Measurements from ENCODE around the gene HPD. TPM values are rescaled to one million over a fixed set of nuclear protein-coding genes. Genes with fewer than 3 reads are reported as not detected.

HPD gene
- total RNA-seq, 1 donor from 2014 or later, result not detected

- Mint-ChIP-seq H3K27ac (peak overlapping the region; percentile 100), H3K4me3 (peak overlapping the region; percentile 93), H3K36me3 (ENCODE audit: low read depth) (peaks cover 44% of the 10 kb centered on the region), H3K27me3 (no peaks in the 10 kb centered on the region), H3K9me3 (no peaks in the 10 kb centered on the region), H3K4me1 (peaks cover 42% of the 10 kb centered on the region)
- ChIA-PET CTCF (interaction anchor here (2.6 to 14.3 kb wide), 3 partner anchors 6 to 88 kb away, joined by 8 to 635 read pairs (median 39); partner anchors contain the start of genes PSMD9 and RHOF), POLR2A (interaction anchor here (0.5 to 33.0 kb wide), 23 partner anchors 2 to 1509 kb away, joined by 3 to 1155 read pairs (median 6); partner anchors contain the start of genes BCL7A, DIABLO, ORAI1 and PSMD9)
- TF ChIP-seq CTCF (IDR thresholded peaks at IDR 0.05), result no peak
- DNase-seq (peak; percentile 62), ATAC-seq (ENCODE audit: low read depth) (peak; percentile 5)
- intact Hi-C loops (cut with micrococcal nuclease), result loop anchor here (5.0 kb wide), 2 partner anchors 221 to 1509 kb away; partner anchors contain the start of genes BCL7A, RNU4-1 and RNU4-2
Observed at GRCh38 chr12:121800694-121801594, 57.7 kb downstream of the HPD start.

GRCh38 chr12:121799842-121800693 lies 58.6 kb downstream of the HPD start:
- intact Hi-C loops (cut with micrococcal nuclease), result loop anchor here (1.0 to 5.0 kb wide), 3 partner anchors 11 to 1508 kb away; partner anchors contain the start of genes BCL7A, RNU4-1 and RNU4-2
- POLR2A ChIA-PET, result interaction anchor here (0.6 to 33.0 kb wide), 13 partner anchors 2 to 528 kb away, joined by 3 to 1155 read pairs (median 6); partner anchors contain the start of genes CFAP251, PSMD9, RHOF and SETD1B

GRCh38 chr12:121799156-121799841 lies 59.4 kb downstream of the HPD start:
- POLR2A ChIA-PET, result interaction anchor here (0.6 to 33.0 kb wide), 10 partner anchors 3 to 528 kb away, joined by 3 to 1155 read pairs (median 5); partner anchors contain the start of genes CFAP251, PSMD9, RHOF and SETD1B
- Mint-ChIP-seq H3K27me3 (no peaks in the 10 kb centered on the region), H3K4me3 (peak overlapping the region; percentile 85), H3K4me1 (peaks cover 45% of the 10 kb centered on the region), H3K9me3 (no peaks in the 10 kb centered on the region), H3K27ac (peak overlapping the region; percentile 86), H3K36me3 (ENCODE audit: low read depth) (peaks cover 46% of the 10 kb centered on the region)
- CTCF ChIA-PET, result interaction anchor here (1.2 to 11.1 kb wide), 3 partner anchors 8 to 18 kb away, joined by 3 to 635 read pairs (median 4); partner anchors contain the start of gene SETD1B
- DNase-seq (peak; percentile 45), ATAC-seq (ENCODE audit: low read depth) (no peak)
- intact Hi-C loops (cut with micrococcal nuclease), result loop anchor here (1.0 kb wide), 1 partner anchor 12 kb away; no protein-coding TSS in a partner anchor
- TF ChIP-seq CTCF (IDR thresholded peaks at IDR 0.05), result no peak

More at GRCh38 chr12:121799842-121800693, 58.6 kb downstream of the HPD start:
- peak overlapping the region; percentile 86 for H3K27ac Mint-ChIP-seq
- H3K27me3 Mint-ChIP-seq, result no peaks in the 10 kb centered on the region
- peak overlapping the region; percentile 85 for H3K4me3 Mint-ChIP-seq
- H3K36me3 Mint-ChIP-seq (ENCODE audit: low read depth), result peaks cover 46% of the 10 kb centered on the region
- DNase-seq (peak; percentile 79), ATAC-seq (ENCODE audit: low read depth) (peak; percentile 41)
- CTCF ChIA-PET, result interaction anchor here (2.6 to 14.3 kb wide), 4 partner anchors 6 to 89 kb away, joined by 8 to 635 read pairs (median 337); partner anchors contain the start of genes PSMD9, RHOF and SETD1B
- H3K9me3 Mint-ChIP-seq, result no peaks in the 10 kb centered on the region
- peaks cover 40% of the 10 kb centered on the region for H3K4me1 Mint-ChIP-seq
- no peak for TF ChIP-seq CTCF (IDR thresholded peaks at IDR 0.05)

GRCh38 chr12:121798787-121799155 lies 59.9 kb downstream of the HPD start:
- DNase-seq (no peak), ATAC-seq (ENCODE audit: low read depth) (no peak)
- POLR2A ChIA-PET, result interaction anchor here (29.6 to 33.0 kb wide), 2 partner anchors 4 to 11 kb away, joined by 1155 read pairs; partner anchors contain the start of genes RHOF and SETD1B
- Mint-ChIP-seq H3K27me3 (no peaks in the 10 kb centered on the region), H3K4me3 (peak overlapping the region; percentile 85), H3K27ac (peak overlapping the region; percentile 84), H3K36me3 (ENCODE audit: low read depth) (peaks cover 46% of the 10 kb centered on the region), H3K9me3 (no peaks in the 10 kb centered on the region), H3K4me1 (peaks cover 46% of the 10 kb centered on the region)
- TF ChIP-seq CTCF (IDR thresholded peaks at IDR 0.05), result no peak
- CTCF ChIA-PET, result interaction anchor here (1.2 to 11.1 kb wide), 3 partner anchors 9 to 18 kb away, joined by 3 to 635 read pairs (median 4); partner anchors contain the start of gene SETD1B
- intact Hi-C loops (cut with micrococcal nuclease), result loop anchor here (1.0 kb wide), 1 partner anchor 13 kb away; no protein-coding TSS in a partner anchor
